K562 (cell line): ENCODE measurements around the gene CELA3A. TPM values are rescaled to one million over a fixed set of nuclear protein-coding genes. Genes with fewer than 3 reads are reported as not detected.

Experiments
- BMI1 ChIP-seq: fragments of 150-350 bp; IDR thresholded peaks from 2 replicates; pipeline ENCODE4 v1.6.1; 2014; ENCODE audit warnings: low read length
- CLOCK ChIP-seq: fragments of 250-450 bp; sonication (Bioruptor Pico); IDR thresholded peaks from 2 replicates; pipeline ENCODE4 v1.4.0; 2020; ENCODE audit warnings: mild to moderate bottlenecking, moderate library complexity, borderline replicate concordance
- E2F1 ChIP-seq: sonication (generic); formaldehyde crosslinking; IDR thresholded peaks from 2 replicates; pipeline ENCODE4 v1.8.1; 2023; ENCODE audit warnings: mild to moderate bottlenecking, missing genetic modification reagents, moderate library complexity
- ILF3 ChIP-seq: fragments of 450-650 bp; IDR thresholded peaks from 2 replicates; pipeline ENCODE4 v1.6.1; 2018; ENCODE audit warnings: antibody characterized with exemption, mild to moderate bottlenecking, moderate library complexity, borderline replicate concordance
- MEF2D ChIP-seq: conservative IDR thresholded peaks from 2 replicates; pipeline ENCODE4 v1.6.1; 2016; ENCODE audit warnings: low read depth, missing genetic modification characterization, missing compliant biosample characterization
- NFIC ChIP-seq: fragments of 450-650 bp; IDR thresholded peaks from 2 replicates; pipeline ENCODE4 v1.6.1; 2017; ENCODE audit warnings: mild to moderate bottlenecking, inconsistent platforms
- PTTG1 ChIP-seq: fragments of 450-650 bp; IDR thresholded peaks from 2 replicates; pipeline ENCODE4 v1.6.1; 2016; ENCODE audit warnings: low read depth, mild to moderate bottlenecking, missing genetic modification characterization, missing compliant biosample characterization
- RB1 ChIP-seq: fragments of 450-650 bp; IDR thresholded peaks from 2 replicates; pipeline ENCODE4 v1.6.1; 2017; ENCODE audit warnings: low read depth, mild to moderate bottlenecking
- RCOR1 ChIP-seq, 2 experiments: IDR thresholded peaks; 2 replicates each; pipeline ENCODE4 v1.6.1; 2012; ENCODE audit warnings: low read depth in 2 of 2, low read length in 2 of 2, borderline replicate concordance in 1 of 2, improper control_type of control experiment in 1 of 2
- RHOXF2B ChIP-seq: fragments of 250-450 bp; sonication (Bioruptor Pico); conservative IDR thresholded peaks from 2 replicates; pipeline ENCODE4 v1.5.1; 2021
- RNF2 ChIP-seq: sonication (generic); IDR thresholded peaks from 2 replicates; pipeline ENCODE4 v1.6.1; 2016
- ZBTB49 ChIP-seq: sonication (generic); formaldehyde crosslinking; IDR thresholded peaks from 2 replicates; pipeline ENCODE4 v1.8.0; 2022; ENCODE audit warnings: missing genetic modification reagents, mild to moderate bottlenecking, borderline replicate concordance
- ZNF407 ChIP-seq: fragments of 450-650 bp; IDR thresholded peaks from 2 replicates; pipeline ENCODE4 v1.6.1; 2016; ENCODE audit warnings: low read depth
- polyA plus RNA-seq, 8 experiments: library from polyadenylated mRNA; depleted of rRNA in 4 of 8; stranded (reverse) in 5 of 8; unstranded in 3 of 8; fragments of >200 nt; fragmentation: Nextera tagmentation in 2 of 8; fragmentation: Illumina TruSeq in 1 of 8; extraction: Ambion mirVana in 2 of 8; extraction: Trizol in 1 of 8; gene quantifications; 2 replicates each; pipeline versions ENCODE4 v1.2.1 to v1.2.3, GENCODE V29; 2011 to 2014; ENCODE audit warnings: inconsistent platforms in 1 of 8, missing spikeins in 1 of 8
- total RNA-seq, 7 experiments: library from RNA; depleted of rRNA in 6 of 7; stranded (reverse); fragments of >200 nt in 6 of 7; fragmentation: Illumina TruSeq in 2 of 7; extraction: Trizol in 2 of 7; gene quantifications; 2 replicates each; pipeline versions ENCODE4 v1.2.1 to v1.2.3, GENCODE V29; 2011 to 2021; ENCODE audit warnings: low replicate concordance in 1 of 7

CELA3A gene
- total and polyA plus RNA-seq, 9 of the 15 experiments (the other 6 are each of a cell fraction or from before 2014, with no cell fraction given): 5.4 TPM; not detected in 8

GRCh38 chr1:22039594-22040285 is 38.3 kb downstream of the CELA3A start (continued):
- TF ChIP-seq CLOCK (CRISPR knock-in tag): no peak
- no peak for TF ChIP-seq BMI1
- TF ChIP-seq MEF2D (tag): no peak
- no peak for TF ChIP-seq PTTG1 (tag)
- no peak for TF ChIP-seq E2F1 (CRISPR knock-in tag)
- TF ChIP-seq RCOR1 (IDR thresholded peaks at IDR 0.05; ENCODE audit: borderline replicate concordance in 1 of 2, low read depth in 2 of 2, low read length in 2 of 2): peak in 1 of 2 experiments; percentile 76; a peak in 2 of 4 replicates
- no peak for TF ChIP-seq ZNF407
- peak; percentile 73; the same call in 1 of the 2 replicates for TF ChIP-seq RNF2
- TF ChIP-seq ZBTB49: no peak
- no peak for TF ChIP-seq RB1
- no peak for TF ChIP-seq RHOXF2B (CRISPR knock-in tag)
- 0 out of 2 replicates have a peak, but pooled peaks have one; percentile 40 for TF ChIP-seq NFIC
- no peak for TF ChIP-seq ILF3
